Stimulated activated CD8-positive, alpha-beta memory T cell treated with anti-CD3 and anti-CD28 coated beads, Interleukin-15, amount 100 ng/mL, for 24 hours (primary cell): ENCODE results near the gene LYRM4.

Experiments used
- DNase-seq: peaks from one replicate; pipeline ENCODE4 v3.0.0-alpha.2; 2020; ENCODE audit warnings: low read depth

LYRM4 gene

GRCh38 chr6:5120011-5120410 lies 140.7 kb downstream of the LYRM4 start:
- DNase-seq, result no peak

- no peak for DNase-seq
Observed at GRCh38 chr6:5119090-5119951, 141.4 kb downstream of the LYRM4 start.

GRCh38 chr6:5116243-5116991 lies 144.3 kb downstream of the LYRM4 start:
- no peak for DNase-seq

- DNase-seq, result no peak
Observed at GRCh38 chr6:5115168-5115567, 145.6 kb downstream of the LYRM4 start.

- DNase-seq, result no peak
Observed at GRCh38 chr6:5113096-5113495, 147.7 kb downstream of the LYRM4 start.

GRCh38 chr6:5112066-5112799 lies 148.5 kb downstream of the LYRM4 start:
- DNase-seq, result no peak

- no peak for DNase-seq
Observed at GRCh38 chr6:5111626-5112025, 149.1 kb downstream of the LYRM4 start.

- DNase-seq, result no peak
Observed at GRCh38 chr6:5110246-5110645, 150.5 kb downstream of the LYRM4 start.

GRCh38 chr6:5109436-5109835 lies 151.3 kb downstream of the LYRM4 start:
- no peak for DNase-seq

- no peak for DNase-seq
Observed at GRCh38 chr6:5108536-5109150, 152.1 kb downstream of the LYRM4 start.

- no peak for DNase-seq
Observed at GRCh38 chr6:5108068-5108467, 152.7 kb downstream of the LYRM4 start.

GRCh38 chr6:5107341-5107740 lies 153.4 kb downstream of the LYRM4 start:
- no peak for DNase-seq

- no peak for DNase-seq
Observed at GRCh38 chr6:5105146-5105545, 155.6 kb downstream of the LYRM4 start.

- DNase-seq, result no peak
Observed at GRCh38 chr6:5104667-5105066, 156.1 kb downstream of the LYRM4 start.

- no peak for DNase-seq
Observed at GRCh38 chr6:5103250-5103649, 157.5 kb downstream of the LYRM4 start.

- no peak for DNase-seq
Observed at GRCh38 chr6:5102267-5102970, 158.3 kb downstream of the LYRM4 start.

GRCh38 chr6:5100806-5101205 lies 159.9 kb downstream of the LYRM4 start:
- DNase-seq, result no peak

GRCh38 chr6:5099537-5099936 lies 161.2 kb downstream of the LYRM4 start:
- DNase-seq, result no peak

GRCh38 chr6:5098501-5099270 lies 162.1 kb downstream of the LYRM4 start:
- no peak for DNase-seq

GRCh38 chr6:5096482-5096881 lies 164.3 kb downstream of the LYRM4 start:
- DNase-seq, result no peak

- no peak for DNase-seq
Observed at GRCh38 chr6:5095236-5095635, 165.5 kb downstream of the LYRM4 start.
